ENCODE measurements around the gene COL13A1.

- TF ChIP-seq, protein P1, sequence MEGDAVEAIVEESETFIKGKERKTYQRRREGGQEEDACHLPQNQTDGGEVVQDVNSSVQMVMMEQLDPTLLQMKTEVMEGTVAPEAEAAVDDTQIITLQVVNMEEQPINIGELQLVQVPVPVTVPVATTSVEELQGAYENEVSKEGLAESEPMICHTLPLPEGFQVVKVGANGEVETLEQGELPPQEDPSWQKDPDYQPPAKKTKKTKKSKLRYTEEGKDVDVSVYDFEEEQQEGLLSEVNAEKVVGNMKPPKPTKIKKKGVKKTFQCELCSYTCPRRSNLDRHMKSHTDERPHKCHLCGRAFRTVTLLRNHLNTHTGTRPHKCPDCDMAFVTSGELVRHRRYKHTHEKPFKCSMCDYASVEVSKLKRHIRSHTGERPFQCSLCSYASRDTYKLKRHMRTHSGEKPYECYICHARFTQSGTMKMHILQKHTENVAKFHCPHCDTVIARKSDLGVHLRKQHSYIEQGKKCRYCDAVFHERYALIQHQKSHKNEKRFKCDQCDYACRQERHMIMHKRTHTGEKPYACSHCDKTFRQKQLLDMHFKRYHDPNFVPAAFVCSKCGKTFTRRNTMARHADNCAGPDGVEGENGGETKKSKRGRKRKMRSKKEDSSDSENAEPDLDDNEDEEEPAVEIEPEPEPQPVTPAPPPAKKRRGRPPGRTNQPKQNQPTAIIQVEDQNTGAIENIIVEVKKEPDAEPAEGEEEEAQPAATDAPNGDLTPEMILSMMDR (IDR thresholded peaks at IDR 0.05 in 8 of 11, conservative IDR thresholded peaks at IDR 0.05 in 3 of 11) = no peak
- TF ChIP-seq POLR2A (IDR thresholded peaks at IDR 0.05) (no peak), POLR2AphosphoS5 (IDR thresholded peaks at IDR 0.05) (no peak)
Observed at GRCh38 chr10:69853064-69853463, 51.4 kb downstream of the COL13A1 start.
